ENCODE results near the gene SLC24A3. TPM values are rescaled to one million over a fixed set of nuclear protein-coding genes. Genes with fewer than 3 reads are reported as not detected.

Gene SLC24A3
- total RNA-seq, 2 experiments from 2014 or later, result not detected

- ChIA-PET POLR2A (no interaction called here), CTCF (ENCODE audit: unreplicated experiment) (no interaction called here)
- no TSS peak for BruUV-seq (replicated peaks)
- Histone ChIP-seq H4K20me1 (ENCODE audit: insufficient read depth, low read length) (no peaks in the 10 kb centered on the region), H3K4me1 (ENCODE audit: insufficient read depth, low read length, poor library complexity, severe bottlenecking) (no peaks in the 10 kb centered on the region), H3K36me3 (ENCODE audit: insufficient read depth, low read length) (no peaks in the 10 kb centered on the region), H3K9me3 (ENCODE audit: low read length) (no peaks in the 10 kb centered on the region), H3K79me2 (ENCODE audit: insufficient read depth, low read depth, low read length) (no peaks in the 10 kb centered on the region), H3K4me2 (ENCODE audit: low read length) (no peak overlapping the region), H3K4me3 (ENCODE audit: low read depth, low read length, poor library complexity, severe bottlenecking) (no peak overlapping the region), H3K27ac (ENCODE audit: low read depth, low read length, poor library complexity, severe bottlenecking) (no peak overlapping the region), H2AFZ (ENCODE audit: low read length) (no peak overlapping the region), H3K9me2 (ENCODE audit: insufficient read depth, low read length) (no peaks in the 10 kb centered on the region)
- TF ChIP-seq CTCF (conservative IDR thresholded peaks at IDR 0.05; ENCODE audit: low read length) (no peak), EZH2phosphoT487 (IDR thresholded peaks at IDR 0.05; ENCODE audit: borderline replicate concordance, low read depth, low read length) (no peak)
- intact Hi-C loops (cut with micrococcal nuclease; ENCODE audit: unreplicated experiment), result no loop called here
- DNase-seq (ENCODE audit: low spot score), result no peak
These were observed 19.1 kb downstream of the SLC24A3 start for GRCh38 chr20:19231359-19232035.

- Histone ChIP-seq H3K4me2 (ENCODE audit: low read length) (no peak overlapping the region), H2AFZ (ENCODE audit: low read length) (no peak overlapping the region), H3K27ac (ENCODE audit: low read depth, low read length, poor library complexity, severe bottlenecking) (no peak overlapping the region), H3K4me1 (ENCODE audit: insufficient read depth, low read length, poor library complexity, severe bottlenecking) (no peaks in the 10 kb centered on the region), H4K20me1 (ENCODE audit: insufficient read depth, low read length) (no peaks in the 10 kb centered on the region), H3K9me3 (ENCODE audit: low read length) (no peaks in the 10 kb centered on the region), H3K9me2 (ENCODE audit: insufficient read depth, low read length) (no peaks in the 10 kb centered on the region), H3K4me3 (ENCODE audit: low read depth, low read length, poor library complexity, severe bottlenecking) (no peak overlapping the region), H3K79me2 (ENCODE audit: insufficient read depth, low read depth, low read length) (no peaks in the 10 kb centered on the region), H3K36me3 (ENCODE audit: insufficient read depth, low read length) (no peaks in the 10 kb centered on the region)
- intact Hi-C loops (cut with micrococcal nuclease; ENCODE audit: unreplicated experiment), result no loop called here
- CTCF ChIA-PET (ENCODE audit: unreplicated experiment), result no interaction called here
- no peak for DNase-seq (ENCODE audit: low spot score)
- TF ChIP-seq CTCF (conservative IDR thresholded peaks at IDR 0.05; ENCODE audit: low read length) (no peak), EZH2phosphoT487 (IDR thresholded peaks at IDR 0.05; ENCODE audit: borderline replicate concordance, low read depth, low read length) (no peak)
- POLR2A ChIA-PET, result no interaction called here
- no TSS peak for BruUV-seq (replicated peaks)
These were observed 20.8 kb downstream of the SLC24A3 start for GRCh38 chr20:19232997-19233794.

All from OCI-LY7 (cell line).